Thyroid gland (tissue), 4 donors: ENCODE results near the gene OR13F1.

Source experiments
- POLR2A ChIP-seq, 2 donors: fragments of 450-650 bp; IDR thresholded peaks; one replicate each; pipeline ENCODE4 v1.6.1; 2017; ENCODE audit warnings: antibody characterized with exemption in 2 of 2, mild to moderate bottlenecking in 2 of 2, moderate library complexity in 1 of 2
- TF ChIP-seq, protein P1 (sequence below), 6 experiments: fragments of 200-600 bp in 3 of 6; fragments of 450-650 bp in 3 of 6; sonication (generic) in 3 of 6; IDR thresholded peaks; one replicate each; pipeline ENCODE4 v1.5.1; 2016 to 2019; ENCODE audit warnings: antibody characterized with exemption in 6 of 6, mild to moderate bottlenecking in 2 of 6, inconsistent platforms in 1 of 6, moderate library complexity in 1 of 6

DNA sequence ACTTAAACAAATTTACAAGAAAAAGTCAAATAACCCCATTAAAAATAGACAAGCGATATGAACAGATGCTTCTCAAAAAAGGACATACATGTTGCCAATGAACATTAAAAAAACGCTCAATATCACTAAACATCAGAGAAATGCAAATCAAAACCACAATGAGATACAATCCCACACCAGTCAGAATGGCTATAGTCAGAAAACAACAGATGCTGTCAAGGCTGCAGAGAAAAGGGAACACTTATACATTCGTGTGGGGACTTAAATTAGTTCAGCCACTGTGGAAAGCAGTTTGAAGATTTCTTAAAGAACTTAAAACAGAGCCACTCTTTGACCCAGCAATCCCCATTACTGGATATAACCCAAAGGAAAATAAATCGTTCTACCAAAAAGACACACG lies 10.8 kb downstream of the OR13F1 start:
- no peak for TF ChIP-seq POLR2A (IDR thresholded peaks at IDR 0.05)
- TF ChIP-seq, protein P1, sequence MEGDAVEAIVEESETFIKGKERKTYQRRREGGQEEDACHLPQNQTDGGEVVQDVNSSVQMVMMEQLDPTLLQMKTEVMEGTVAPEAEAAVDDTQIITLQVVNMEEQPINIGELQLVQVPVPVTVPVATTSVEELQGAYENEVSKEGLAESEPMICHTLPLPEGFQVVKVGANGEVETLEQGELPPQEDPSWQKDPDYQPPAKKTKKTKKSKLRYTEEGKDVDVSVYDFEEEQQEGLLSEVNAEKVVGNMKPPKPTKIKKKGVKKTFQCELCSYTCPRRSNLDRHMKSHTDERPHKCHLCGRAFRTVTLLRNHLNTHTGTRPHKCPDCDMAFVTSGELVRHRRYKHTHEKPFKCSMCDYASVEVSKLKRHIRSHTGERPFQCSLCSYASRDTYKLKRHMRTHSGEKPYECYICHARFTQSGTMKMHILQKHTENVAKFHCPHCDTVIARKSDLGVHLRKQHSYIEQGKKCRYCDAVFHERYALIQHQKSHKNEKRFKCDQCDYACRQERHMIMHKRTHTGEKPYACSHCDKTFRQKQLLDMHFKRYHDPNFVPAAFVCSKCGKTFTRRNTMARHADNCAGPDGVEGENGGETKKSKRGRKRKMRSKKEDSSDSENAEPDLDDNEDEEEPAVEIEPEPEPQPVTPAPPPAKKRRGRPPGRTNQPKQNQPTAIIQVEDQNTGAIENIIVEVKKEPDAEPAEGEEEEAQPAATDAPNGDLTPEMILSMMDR (IDR thresholded peaks at IDR 0.05) = no peak
